ENCODE results near the gene SELENOM.

Gene SELENOM

DNA sequence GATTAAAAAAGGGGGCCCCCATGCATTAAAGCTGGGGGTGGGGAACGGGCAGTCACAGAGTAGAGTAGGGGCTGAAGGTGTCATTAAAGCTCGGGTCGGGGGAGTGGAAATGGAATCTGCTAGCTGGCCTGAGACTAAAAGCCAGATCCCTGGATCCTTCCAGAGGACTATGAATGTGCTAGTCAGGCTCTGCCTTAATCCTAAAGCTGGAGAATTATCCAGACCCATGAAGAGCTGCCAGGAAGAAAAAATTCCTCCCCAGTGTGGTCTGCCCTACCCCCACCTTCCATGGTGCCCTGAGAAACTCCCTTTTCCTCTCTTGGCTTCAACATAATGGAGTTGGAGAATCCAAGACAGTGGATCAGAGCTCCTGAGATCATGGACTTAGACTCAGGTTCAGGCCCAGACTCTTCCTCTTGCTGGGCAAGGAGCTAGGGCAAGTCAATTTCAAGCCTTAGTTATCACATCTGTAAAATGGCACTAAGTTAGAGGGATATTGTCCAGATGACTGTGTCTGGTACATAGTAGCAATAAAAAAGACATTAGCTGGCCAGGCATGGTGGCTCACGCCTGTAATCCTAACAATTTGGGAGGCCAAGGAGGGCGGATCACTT, 50.3 kb downstream of the SELENOM start:
- TF ChIP-seq, protein P1, sequence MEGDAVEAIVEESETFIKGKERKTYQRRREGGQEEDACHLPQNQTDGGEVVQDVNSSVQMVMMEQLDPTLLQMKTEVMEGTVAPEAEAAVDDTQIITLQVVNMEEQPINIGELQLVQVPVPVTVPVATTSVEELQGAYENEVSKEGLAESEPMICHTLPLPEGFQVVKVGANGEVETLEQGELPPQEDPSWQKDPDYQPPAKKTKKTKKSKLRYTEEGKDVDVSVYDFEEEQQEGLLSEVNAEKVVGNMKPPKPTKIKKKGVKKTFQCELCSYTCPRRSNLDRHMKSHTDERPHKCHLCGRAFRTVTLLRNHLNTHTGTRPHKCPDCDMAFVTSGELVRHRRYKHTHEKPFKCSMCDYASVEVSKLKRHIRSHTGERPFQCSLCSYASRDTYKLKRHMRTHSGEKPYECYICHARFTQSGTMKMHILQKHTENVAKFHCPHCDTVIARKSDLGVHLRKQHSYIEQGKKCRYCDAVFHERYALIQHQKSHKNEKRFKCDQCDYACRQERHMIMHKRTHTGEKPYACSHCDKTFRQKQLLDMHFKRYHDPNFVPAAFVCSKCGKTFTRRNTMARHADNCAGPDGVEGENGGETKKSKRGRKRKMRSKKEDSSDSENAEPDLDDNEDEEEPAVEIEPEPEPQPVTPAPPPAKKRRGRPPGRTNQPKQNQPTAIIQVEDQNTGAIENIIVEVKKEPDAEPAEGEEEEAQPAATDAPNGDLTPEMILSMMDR (conservative IDR thresholded peaks at IDR 0.05; ENCODE audit: low read depth, low read length) = no peak
- no peak overlapping the region for H3K27ac ChIP-seq
- no peak overlapping the region for H2AFZ ChIP-seq (ENCODE audit: low read depth)

DNA sequence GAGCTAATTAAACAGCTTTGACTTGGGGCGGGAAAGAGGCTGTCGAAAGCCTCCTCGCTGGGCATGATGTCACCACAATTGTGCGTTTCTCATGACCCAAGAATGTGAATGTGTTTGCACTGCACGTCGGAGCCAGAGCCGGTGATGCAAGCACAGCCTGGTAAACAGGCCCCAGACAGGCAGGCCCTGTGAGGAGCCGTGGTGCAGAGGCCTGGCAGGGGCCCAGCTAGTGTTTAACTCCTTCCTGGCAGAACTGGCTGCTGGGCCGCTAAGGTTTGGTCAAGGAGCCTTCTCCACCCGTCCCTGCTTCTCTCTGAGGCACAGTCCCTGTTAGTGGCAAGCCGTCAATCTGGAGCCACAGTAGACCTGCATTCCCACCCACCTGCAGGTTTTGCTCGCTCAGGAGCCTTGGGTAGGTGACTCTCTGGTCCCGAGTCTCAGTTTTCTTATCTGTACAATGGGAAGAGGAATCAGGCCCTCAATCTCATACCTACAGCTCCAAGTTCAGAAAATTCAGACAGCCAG, 51.7 kb downstream of the SELENOM start:
- Histone ChIP-seq H3K36me3 (ENCODE audit: insufficient read depth) (no peaks in the 10 kb centered on the region), H4K20me1 (ENCODE audit: insufficient read depth) (no peaks in the 10 kb centered on the region), H3K27ac (no peak overlapping the region), H3K4me3 (IDR thresholded peaks at IDR 0.05; ENCODE audit: insufficient read depth, low read depth, low read length) (no peak overlapping the region), H3K79me2 (ENCODE audit: insufficient read depth, low read depth) (no peaks in the 10 kb centered on the region), H3K9ac (no peak overlapping the region), H3K27me3 (ENCODE audit: insufficient read depth, low read depth) (no peaks in the 10 kb centered on the region), H2AFZ (ENCODE audit: low read depth) (no peak overlapping the region), H3K4me1 (ENCODE audit: low read depth, poor library complexity, severe bottlenecking) (no peaks in the 10 kb centered on the region), H3K4me2 (no peak overlapping the region)
- TF ChIP-seq, protein P1 (conservative IDR thresholded peaks at IDR 0.05; ENCODE audit: low read depth, low read length) = no peak

More for the DNA sequence above, 50.3 kb downstream of the SELENOM start:
- Histone ChIP-seq H3K36me3 (ENCODE audit: insufficient read depth) (no peaks in the 10 kb centered on the region), H3K79me2 (ENCODE audit: insufficient read depth, low read depth) (no peaks in the 10 kb centered on the region), H3K4me2 (no peak overlapping the region), H3K4me3 (IDR thresholded peaks at IDR 0.05; ENCODE audit: insufficient read depth, low read depth, low read length) (no peak overlapping the region), H3K9ac (no peak overlapping the region), H3K27me3 (ENCODE audit: insufficient read depth, low read depth) (no peaks in the 10 kb centered on the region), H3K4me1 (ENCODE audit: low read depth, poor library complexity, severe bottlenecking) (no peaks in the 10 kb centered on the region), H4K20me1 (ENCODE audit: insufficient read depth) (no peaks in the 10 kb centered on the region)

DNA sequence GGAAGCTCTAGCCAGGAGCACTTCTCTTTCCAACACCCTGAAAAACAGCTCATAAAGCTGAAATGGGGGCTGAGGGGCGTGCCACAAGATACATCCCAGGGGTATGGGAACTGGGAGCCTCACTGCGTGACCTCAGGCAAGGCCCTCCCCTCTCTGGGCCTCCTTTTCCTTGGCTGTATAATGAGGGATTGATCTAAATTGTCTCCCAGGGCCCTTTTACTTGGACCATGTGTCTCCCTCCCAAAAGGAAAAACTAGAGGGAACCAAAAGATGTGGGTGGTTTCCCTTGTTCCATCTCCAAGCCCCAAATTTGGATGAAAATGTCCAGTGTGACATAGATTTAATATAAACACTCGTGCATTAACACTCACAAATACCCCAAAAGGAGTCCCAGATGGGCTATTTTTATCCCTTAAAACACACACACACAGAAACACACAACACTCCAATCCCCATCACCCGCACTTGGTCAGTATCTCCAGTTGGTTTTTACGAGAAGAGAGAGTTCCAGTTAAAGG, 52.2 kb downstream of the SELENOM start:
- no peak overlapping the region for H3K27ac ChIP-seq
- H3K4me1 ChIP-seq (ENCODE audit: low read depth, poor library complexity, severe bottlenecking) = no peaks in the 10 kb centered on the region
- no peak overlapping the region for H3K4me2 ChIP-seq
- H3K36me3 ChIP-seq (ENCODE audit: insufficient read depth) = no peaks in the 10 kb centered on the region
- H3K4me3 ChIP-seq (IDR thresholded peaks at IDR 0.05; ENCODE audit: insufficient read depth, low read depth, low read length) = no peak overlapping the region
- no peak overlapping the region for H2AFZ ChIP-seq (ENCODE audit: low read depth)
- H3K79me2 ChIP-seq (ENCODE audit: insufficient read depth, low read depth) = no peaks in the 10 kb centered on the region
- no peaks in the 10 kb centered on the region for H3K27me3 ChIP-seq (ENCODE audit: insufficient read depth, low read depth)
- H4K20me1 ChIP-seq (ENCODE audit: insufficient read depth) = no peaks in the 10 kb centered on the region
- TF ChIP-seq, protein P1 (conservative IDR thresholded peaks at IDR 0.05; ENCODE audit: low read depth, low read length) = no peak
- no peak overlapping the region for H3K9ac ChIP-seq
